Naive thymus-derived CD4-positive, alpha-beta T cell (primary cell): Measurements from ENCODE around the gene FNIP2. TPM values are rescaled to one million over a fixed set of nuclear protein-coding genes. Genes with fewer than 3 reads are reported as not detected.

Experiments
- ATAC-seq: fragments of 150-1000 bp; cut with Tn5 transposase; 2 replicates; pipeline ENCODE4 v1.10.0; 2021; ENCODE audit warnings: mild to moderate bottlenecking, moderate library complexity
- CTCF ChIA-PET: fragments of 350-600 bp; sonication (Branson Sonifier 250); formaldehyde crosslinking; loops from one replicate; lab custom pipeline; 2021; ENCODE audit warnings: antibody characterized with exemption; lab: Charles Lee
- POLR2A ChIA-PET: fragments of 350-600 bp; sonication (Branson Sonifier 250); formaldehyde crosslinking; loops from one replicate; lab custom pipeline; 2021; ENCODE audit warnings: antibody characterized with exemption, inconsistent platforms; lab: Charles Lee
- DNase-seq, 9 donors: peaks; one replicate each; pipeline versions ENCODE4 v3.0.0 to v3.0.0-alpha.2; 2020 to 2022; ENCODE audit warnings: mixed read lengths in 1 of 9
- H3K27ac ChIP-seq: one replicate; pipeline ENCODE4 v1.7.0; 2013; ENCODE audit warnings: mild to moderate bottlenecking, low read depth, low read length, moderate library complexity
- H3K27me3 ChIP-seq, 2 donors: one replicate each; pipeline ENCODE4 v1.7.0; 2013; ENCODE audit warnings: low read length in 2 of 2, mild to moderate bottlenecking in 2 of 2, moderate library complexity in 2 of 2; ENCODE audit not compliant: control insufficient read depth in 2 of 2, insufficient read depth in 2 of 2
- H3K36me3 ChIP-seq, 3 experiments: 1 replicate in 2 of 3; 2 replicates in 1 of 3; pipeline ENCODE4 v1.7.0; 2013; ENCODE audit warnings: low read length in 3 of 3, mild to moderate bottlenecking in 3 of 3, moderate library complexity in 1 of 3; ENCODE audit not compliant: insufficient read depth in 3 of 3, control insufficient read depth in 2 of 3
- H3K4me1 ChIP-seq, 2 donors: one replicate each; pipeline ENCODE4 v1.7.0; 2013; ENCODE audit warnings: low read length in 2 of 2, mild to moderate bottlenecking in 2 of 2, moderate library complexity in 1 of 2; ENCODE audit not compliant: control insufficient read depth in 2 of 2, insufficient read depth in 2 of 2
- H3K4me3 ChIP-seq: 2 replicates; pipeline ENCODE4 v1.7.0; 2013; ENCODE audit warnings: mild to moderate bottlenecking, low read length
- H3K9me3 ChIP-seq, 3 experiments: 1 replicate in 2 of 3; 2 replicates in 1 of 3; pipeline ENCODE4 v1.7.0; 2013; ENCODE audit warnings: low read length in 3 of 3; ENCODE audit not compliant: control insufficient read depth in 2 of 3
- H3K27ac Mint-ChIP-seq, 9 donors: one replicate each; pipeline ENCODE4 v1.8.0; 2020 to 2022; ENCODE audit warnings: mixed read lengths in 9 of 9, mild to moderate bottlenecking in 8 of 9, moderate library complexity in 5 of 9, inconsistent platforms in 2 of 9
- H3K27me3 Mint-ChIP-seq, 5 donors: one replicate each; pipeline ENCODE4 v1.8.0; 2021 to 2022; ENCODE audit warnings: mixed read lengths in 5 of 5, mild to moderate bottlenecking in 1 of 5
- H3K36me3 Mint-ChIP-seq, 5 donors: one replicate each; pipeline ENCODE4 v1.8.0; 2020 to 2022; ENCODE audit warnings: mixed read lengths in 5 of 5, mild to moderate bottlenecking in 3 of 5, inconsistent platforms in 1 of 5
- H3K4me1 Mint-ChIP-seq, 7 donors: one replicate each; pipeline ENCODE4 v1.8.0; 2020 to 2022; ENCODE audit warnings: mixed read lengths in 7 of 7, mild to moderate bottlenecking in 3 of 7, inconsistent platforms in 1 of 7
- H3K4me3 Mint-ChIP-seq, 10 donors: one replicate each; pipeline ENCODE4 v1.8.0; 2020 to 2022; ENCODE audit warnings: mild to moderate bottlenecking in 10 of 10, mixed read lengths in 10 of 10, moderate library complexity in 6 of 10, inconsistent platforms in 2 of 10
- H3K9me3 Mint-ChIP-seq, 11 donors: one replicate each; pipeline ENCODE4 v1.8.0; 2020 to 2022; ENCODE audit warnings: mixed read lengths in 11 of 11, mild to moderate bottlenecking in 4 of 11, inconsistent platforms in 1 of 11, moderate library complexity in 1 of 11
- intact Hi-C, 2 donors: fragments of 100-400 bp; cut with micrococcal nuclease; formaldehyde crosslinking; loops; one replicate each; pipeline ENCODE4 v1.15.1; 2023
- polyA plus RNA-seq, 2 donors: library from polyadenylated mRNA; unstranded; fragments of 300-500 nt; fragmentation: Illumina TruSeq; gene quantifications; one replicate each; pipeline ENCODE4 v1.2.3, GENCODE V29; 2021
- total RNA-seq, 6 experiments: library from RNA in 5 of 6; stranded (reverse) in 5 of 6; gene quantifications; 1 replicate in 5 of 6; 2 replicates in 1 of 6; pipeline ENCODE4 v1.2.3 and lab custom pipeline; 2021 to 2026

The FNIP2 gene
- total and polyA plus RNA-seq, 7 experiments from 2014 or later: 2.3 to 19.5 (median 10.4) TPM

- Mint-ChIP-seq H3K36me3 (peaks cover 0 to 12% (median 0%) of the 10 kb centered on the region in 5 donors), H3K9me3 (no peaks in the 10 kb centered on the region), H3K4me3 (peak overlapping the region in 5 of 10 donors; percentile 62 to 88 (median 71)), H3K27ac (peak overlapping the region in 7 of 9 donors; percentile 3 to 83 (median 51)), H3K4me1 (peaks cover 32 to 56% (median 47%) of the 10 kb centered on the region in 7 donors), H3K27me3 (no peaks in the 10 kb centered on the region)
- no peak for ATAC-seq
- ChIA-PET CTCF (interaction anchor here (0.6 to 1.1 kb wide), 2 partner anchors 42 to 87 kb away, joined by 3 read pairs; no protein-coding TSS in a partner anchor), POLR2A (interaction anchor here (0.7 to 0.9 kb wide), 2 partner anchors 14 to 42 kb away, joined by 3 to 4 read pairs; no protein-coding TSS in a partner anchor)
- no peak for DNase-seq
- H3K4me1 ChIP-seq: peaks cover 4 to 30% of the 10 kb centered on the region in 2 donors
- no peaks in the 10 kb centered on the region for H3K9me3 ChIP-seq
- H3K27me3 ChIP-seq: no peaks in the 10 kb centered on the region
- no peak overlapping the region for H3K27ac ChIP-seq
- H3K4me3 ChIP-seq: no peak overlapping the region
- no peaks in the 10 kb centered on the region for H3K36me3 ChIP-seq
- intact Hi-C loops: no loop called here
Measured at GRCh38 chr4:158812133-158812532, 43.3 kb downstream of the FNIP2 start.

DNA sequence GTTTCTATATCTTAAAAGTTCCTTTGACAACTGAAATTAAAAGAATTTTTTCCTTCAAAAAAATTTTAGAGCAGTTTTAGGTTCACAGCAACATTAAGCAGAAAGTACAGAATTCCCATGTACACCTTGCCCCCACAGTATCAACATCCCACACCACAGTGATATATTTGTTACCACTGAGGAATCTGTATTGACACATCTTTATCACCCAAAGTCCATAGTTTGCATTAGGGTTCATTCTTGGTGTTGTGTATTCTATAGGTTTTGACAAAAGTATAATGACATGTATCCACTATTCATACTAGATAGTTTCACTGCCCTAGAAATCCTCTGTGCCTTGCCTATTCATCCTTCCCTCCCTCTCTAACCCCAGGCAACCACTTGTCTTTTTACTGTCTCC, 43.7 kb downstream of the FNIP2 start:
- ATAC-seq: no peak
- Mint-ChIP-seq H3K27ac (peak overlapping the region in 1 of 9 donors; percentile 52), H3K27me3 (no peaks in the 10 kb centered on the region), H3K4me3 (no peak overlapping the region), H3K9me3 (no peaks in the 10 kb centered on the region), H3K4me1 (peaks cover 32 to 59% (median 51%) of the 10 kb centered on the region in 7 donors), H3K36me3 (peaks cover 0 to 12% (median 0%) of the 10 kb centered on the region in 5 donors)
- peaks cover 4 to 30% of the 10 kb centered on the region in 2 donors for H3K4me1 ChIP-seq
- H3K4me3 ChIP-seq: no peak overlapping the region
- ChIA-PET POLR2A (interaction anchor here (0.7 kb wide), 1 partner anchor 14 kb away, joined by 4 read pairs; no protein-coding TSS in a partner anchor), CTCF (no interaction called here)
- H3K36me3 ChIP-seq: no peaks in the 10 kb centered on the region
- H3K9me3 ChIP-seq: no peaks in the 10 kb centered on the region
- no peak overlapping the region for H3K27ac ChIP-seq
- no peak for DNase-seq
- no peaks in the 10 kb centered on the region for H3K27me3 ChIP-seq
- intact Hi-C loops: no loop called here

DNA sequence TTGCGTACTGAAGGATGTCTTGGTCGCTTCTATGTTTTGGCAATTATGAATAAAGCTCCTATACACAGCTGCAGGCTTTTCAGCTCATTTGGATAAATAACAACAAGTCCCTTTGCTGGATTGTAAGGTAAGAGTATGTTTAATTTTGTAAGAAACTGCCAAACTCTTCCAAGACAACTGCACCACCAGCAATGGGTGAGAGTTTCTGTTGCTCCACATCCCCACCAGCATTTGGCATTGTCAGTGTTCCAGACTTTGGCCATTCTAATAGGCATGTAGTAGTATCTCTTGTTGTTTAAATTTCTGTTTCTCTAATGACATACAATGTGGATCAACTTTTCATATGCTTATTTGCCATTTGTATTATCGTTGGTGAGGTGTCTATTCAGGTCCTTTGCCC, 44.3 kb downstream of the FNIP2 start:
- no peaks in the 10 kb centered on the region for H3K9me3 ChIP-seq
- no peak overlapping the region for H3K4me3 Mint-ChIP-seq
- H3K36me3 ChIP-seq: no peaks in the 10 kb centered on the region
- ChIA-PET CTCF (no interaction called here), POLR2A (no interaction called here)
- no peaks in the 10 kb centered on the region for H3K9me3 Mint-ChIP-seq
- no peak for DNase-seq
- H3K27ac ChIP-seq: no peak overlapping the region
- H3K4me1 Mint-ChIP-seq: peaks cover 38 to 64% (median 52%) of the 10 kb centered on the region in 7 donors
- H3K27me3 Mint-ChIP-seq: no peaks in the 10 kb centered on the region
- no peak overlapping the region for H3K4me3 ChIP-seq
- no peaks in the 10 kb centered on the region for H3K27me3 ChIP-seq
- intact Hi-C loops: no loop called here
- H3K4me1 ChIP-seq: peaks cover 4 to 34% of the 10 kb centered on the region in 2 donors
- H3K27ac Mint-ChIP-seq: no peak overlapping the region
- peaks cover 0 to 12% (median 0%) of the 10 kb centered on the region in 5 donors for H3K36me3 Mint-ChIP-seq
- ATAC-seq: no peak

DNA sequence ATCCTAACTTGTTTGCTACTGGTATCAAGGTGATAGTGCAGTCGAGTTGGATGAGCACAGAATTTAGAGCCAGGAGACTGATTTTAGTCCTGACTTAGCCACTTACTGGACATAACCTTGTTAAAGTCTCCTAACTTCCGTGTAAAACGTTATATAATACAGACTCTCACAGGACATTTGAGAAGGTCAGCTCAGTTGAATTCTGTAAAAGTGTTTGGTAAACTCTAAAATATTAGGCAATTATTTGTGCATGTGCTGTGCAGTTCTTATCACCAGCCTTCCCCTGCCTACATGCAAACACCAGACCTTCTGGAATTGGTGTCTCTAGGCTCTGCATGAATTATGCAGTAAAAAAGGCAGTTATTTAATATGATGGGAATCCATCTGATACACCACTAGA, 45.4 kb downstream of the FNIP2 start:
- Mint-ChIP-seq H3K27ac (no peak overlapping the region), H3K4me1 (peaks cover 39 to 65% (median 50%) of the 10 kb centered on the region in 7 donors), H3K9me3 (no peaks in the 10 kb centered on the region), H3K4me3 (no peak overlapping the region), H3K36me3 (peaks cover 0 to 10% (median 0%) of the 10 kb centered on the region in 5 donors), H3K27me3 (no peaks in the 10 kb centered on the region)
- H3K9me3 ChIP-seq: no peaks in the 10 kb centered on the region
- intact Hi-C loops: no loop called here
- H3K27me3 ChIP-seq: no peaks in the 10 kb centered on the region
- no peak overlapping the region for H3K4me3 ChIP-seq
- ChIA-PET CTCF (no interaction called here), POLR2A (no interaction called here)
- H3K27ac ChIP-seq: no peak overlapping the region
- ATAC-seq: no peak
- no peak for DNase-seq
- H3K36me3 ChIP-seq: no peaks in the 10 kb centered on the region
- peaks cover 4 to 35% of the 10 kb centered on the region in 2 donors for H3K4me1 ChIP-seq

DNA sequence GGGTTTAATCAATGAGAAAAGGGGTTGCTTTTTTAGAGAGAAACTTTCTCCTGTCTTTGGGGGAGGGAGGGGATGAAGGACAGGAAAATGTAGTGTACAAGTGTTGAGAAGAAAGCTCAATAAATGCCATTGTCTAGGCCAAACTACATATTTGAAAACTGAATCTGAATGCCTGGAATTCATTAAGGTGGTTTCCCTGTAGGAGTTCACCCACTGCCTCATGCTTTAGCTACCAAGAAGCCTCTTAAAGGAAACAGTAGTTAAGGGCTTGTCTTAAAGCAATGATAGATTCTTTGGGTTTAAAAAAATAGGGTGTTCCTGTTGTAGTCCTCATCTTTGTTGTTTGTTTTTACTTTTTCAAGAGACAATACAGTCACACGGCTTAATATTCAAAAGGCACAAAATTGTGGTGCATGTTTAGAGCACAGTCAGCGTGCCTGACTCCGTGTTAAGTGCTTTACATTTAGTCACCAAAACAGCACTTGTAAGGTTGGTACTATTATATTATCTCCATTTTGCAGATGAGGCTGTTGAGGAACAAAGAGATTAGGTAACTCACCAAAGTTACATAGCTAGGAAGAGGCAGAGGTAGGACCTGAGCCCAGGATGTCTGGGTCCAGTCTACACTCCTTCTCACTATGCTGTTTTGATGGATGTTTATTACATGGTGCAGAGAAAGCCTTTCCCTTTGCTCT, 46.0 kb downstream of the FNIP2 start:
- H3K36me3 Mint-ChIP-seq: peaks cover 0 to 10% (median 0%) of the 10 kb centered on the region in 5 donors
- no peak overlapping the region for H3K4me3 ChIP-seq
- H3K9me3 ChIP-seq: no peaks in the 10 kb centered on the region
- peaks cover 3 to 29% of the 10 kb centered on the region in 2 donors for H3K4me1 ChIP-seq
- no peaks in the 10 kb centered on the region for H3K27me3 ChIP-seq
- no peak overlapping the region for H3K27ac Mint-ChIP-seq
- CTCF ChIA-PET: no interaction called here
- peaks cover 35 to 65% (median 45%) of the 10 kb centered on the region in 7 donors for H3K4me1 Mint-ChIP-seq
- POLR2A ChIA-PET: no interaction called here
- DNase-seq (no peak), ATAC-seq (no peak)
- no peak overlapping the region for H3K4me3 Mint-ChIP-seq
- H3K9me3 Mint-ChIP-seq: no peaks in the 10 kb centered on the region
- no peaks in the 10 kb centered on the region for H3K36me3 ChIP-seq
- H3K27me3 Mint-ChIP-seq: no peaks in the 10 kb centered on the region
- H3K27ac ChIP-seq: no peak overlapping the region
- intact Hi-C loops: no loop called here

GRCh38 chr4:158816955-158817354, 48.1 kb downstream of the FNIP2 start:
- Mint-ChIP-seq H3K9me3 (no peaks in the 10 kb centered on the region), H3K27ac (no peak overlapping the region), H3K4me1 (peaks cover 27 to 63% (median 29%) of the 10 kb centered on the region in 7 donors), H3K4me3 (no peak overlapping the region), H3K27me3 (no peaks in the 10 kb centered on the region), H3K36me3 (peaks cover 0 to 7% (median 0%) of the 10 kb centered on the region in 5 donors)
- peaks cover 0 to 9% of the 10 kb centered on the region in 2 donors for H3K4me1 ChIP-seq
- ChIA-PET CTCF (interaction anchor here (0.6 kb wide), 1 partner anchor 34 kb away, joined by 3 read pairs; no protein-coding TSS in a partner anchor), POLR2A (no interaction called here)
- no peaks in the 10 kb centered on the region for H3K36me3 ChIP-seq
- H3K27ac ChIP-seq: no peak overlapping the region
- no peaks in the 10 kb centered on the region for H3K27me3 ChIP-seq
- H3K9me3 ChIP-seq: no peaks in the 10 kb centered on the region
- no peak overlapping the region for H3K4me3 ChIP-seq
- no peak for DNase-seq
- intact Hi-C loops: no loop called here
- peak; percentile 34 for ATAC-seq
